ENCODE measurements around the gene TNRC6C.
"Not testable (repeated sequence)": the region's sequence is repeated elsewhere in the genome, so short reads cannot be mapped to it uniquely, and the experiment has no call there.

Gene TNRC6C

DNA sequence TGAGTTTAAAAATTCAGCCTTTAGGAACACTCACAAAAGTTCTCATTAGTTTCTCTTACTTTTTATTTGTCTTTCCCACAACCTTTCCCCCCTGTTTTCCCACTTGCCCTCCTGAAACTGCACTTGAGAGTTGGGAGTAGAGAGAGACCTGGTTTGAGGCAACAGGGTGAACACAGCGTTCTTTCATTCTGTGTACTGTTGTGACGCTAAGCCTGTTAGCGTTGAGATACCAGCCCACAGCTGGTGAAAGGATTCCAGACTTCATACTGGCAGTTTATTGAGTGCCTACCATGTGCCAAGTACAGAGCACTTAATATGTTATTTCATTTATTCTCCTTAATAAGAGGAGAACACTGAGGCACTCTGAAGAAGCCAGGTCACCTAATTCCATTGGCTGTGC is 10.3 kb downstream of the TNRC6C start:
- DNase-seq = no peak

DNA sequence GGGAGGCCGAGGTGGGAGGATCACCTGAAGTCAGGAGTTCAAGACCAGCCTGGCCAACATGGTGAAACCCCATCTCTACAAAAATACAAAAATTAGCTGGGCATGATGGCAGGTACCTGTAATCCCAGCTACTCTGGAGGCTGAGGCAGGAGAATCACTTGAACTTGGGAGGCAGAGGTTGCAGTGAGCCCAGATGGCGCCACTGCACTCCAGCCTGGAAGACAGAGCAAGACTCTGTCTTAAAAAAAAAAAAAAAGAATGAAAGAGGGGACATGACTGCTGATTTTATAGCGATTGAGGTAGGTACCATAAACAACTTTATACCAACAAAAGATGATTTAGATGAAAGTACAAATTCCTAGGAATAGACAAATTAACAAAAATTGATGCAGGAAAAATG is 13.8 kb downstream of the TNRC6C start:
- not testable (repeated sequence) for DNase-seq

DNA sequence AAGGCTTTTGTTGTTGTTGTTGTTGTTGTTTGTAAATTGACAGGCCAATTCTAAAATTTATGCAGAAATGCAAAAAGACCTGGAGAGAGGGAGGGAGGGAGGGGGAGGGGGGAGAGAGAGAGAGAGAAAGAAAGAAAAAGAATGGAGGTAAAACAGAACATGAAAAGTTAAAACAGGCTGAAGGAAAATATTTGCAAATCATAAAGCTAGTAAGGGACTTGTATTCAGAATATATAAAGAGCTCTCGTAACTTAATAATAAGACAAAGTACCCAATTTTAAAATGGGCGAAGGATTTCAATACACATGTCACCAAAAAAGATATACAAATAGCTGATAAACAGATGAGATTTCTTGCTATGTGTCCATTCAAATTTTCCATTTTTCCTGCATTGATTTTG is 15.4 kb downstream of the TNRC6C start:
- no peak for DNase-seq

DNA sequence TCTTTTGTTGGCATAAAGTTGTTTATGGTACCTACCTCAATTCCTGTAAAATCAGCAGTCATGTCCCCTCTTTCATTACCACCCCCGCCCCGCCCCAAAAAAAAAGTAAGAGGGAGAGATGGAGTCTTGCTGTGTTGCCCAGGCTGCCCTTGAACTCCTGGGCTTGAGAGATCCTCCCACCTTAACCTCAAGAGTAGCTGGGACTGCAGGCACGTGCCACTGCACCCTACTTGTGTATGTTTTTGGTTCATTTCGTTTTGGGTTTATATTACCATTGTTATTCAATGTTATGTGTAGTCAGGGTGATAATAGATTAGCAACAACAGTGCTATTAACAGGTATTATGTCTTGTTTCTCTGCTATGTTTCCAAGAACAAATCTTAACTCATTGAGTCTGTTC is 15.9 kb downstream of the TNRC6C start:
- DNase-seq = no peak

DNA sequence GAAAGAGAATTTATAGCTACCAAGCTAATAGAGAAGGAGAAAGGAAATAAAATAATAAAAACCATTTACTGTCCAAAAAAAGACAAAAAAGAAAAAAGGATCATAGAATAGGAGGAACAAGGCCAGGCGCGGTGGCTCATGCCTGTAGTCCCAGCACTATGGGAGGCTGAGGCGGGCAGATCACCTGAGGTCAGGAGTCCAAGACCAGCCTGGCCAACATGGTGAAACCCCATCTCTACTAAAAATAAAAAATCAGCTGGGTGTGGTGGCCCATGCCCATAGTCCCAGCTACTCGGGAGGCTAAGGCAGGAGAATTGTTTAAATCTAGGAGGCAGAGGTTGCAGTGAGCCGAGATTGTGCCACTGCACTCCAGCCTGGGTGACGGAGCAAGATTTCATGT is 23.9 kb downstream of the TNRC6C start:
- DNase-seq = not testable (repeated sequence)

DNA sequence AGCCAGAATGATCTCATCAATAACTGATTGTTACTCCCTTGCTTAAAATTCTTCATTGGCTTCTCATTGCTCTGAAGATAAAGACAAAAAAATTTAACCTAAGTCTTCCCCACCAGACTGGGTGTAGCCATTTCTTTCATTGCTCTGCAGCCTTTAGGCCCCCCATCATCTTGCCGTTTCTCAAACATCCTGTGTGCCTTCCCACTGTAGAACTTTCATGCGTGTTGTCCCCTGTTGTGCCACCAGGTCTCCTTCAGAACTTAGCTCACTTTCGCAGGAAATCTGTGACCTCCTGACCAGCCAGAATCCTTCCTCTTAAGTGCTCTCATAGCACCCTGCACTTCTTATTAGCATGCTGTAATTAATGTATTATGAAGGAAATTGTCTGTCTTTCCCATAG is 31.8 kb downstream of the TNRC6C start:
- DNase-seq = no peak

DNA sequence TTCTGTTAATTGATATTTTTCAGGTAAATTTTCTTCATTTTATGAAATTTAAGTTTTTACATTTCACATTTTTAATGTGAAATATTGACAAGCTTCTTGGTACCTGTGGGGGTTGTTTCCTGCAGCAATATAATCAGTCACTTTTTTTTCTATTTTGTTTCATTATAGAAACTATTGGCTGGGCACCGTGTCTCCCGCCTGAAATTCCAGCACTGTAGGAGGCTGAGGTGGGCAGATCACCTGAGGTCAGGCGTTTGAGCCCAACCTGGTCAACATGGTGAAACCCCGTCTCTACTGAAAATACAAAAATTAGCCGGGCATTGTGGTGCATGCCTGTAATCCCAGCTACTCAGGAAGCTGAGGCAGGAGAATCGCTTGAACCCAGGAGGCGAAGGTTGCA is 35.2 kb downstream of the TNRC6C start:
- DNase-seq = not testable (repeated sequence)

DNA sequence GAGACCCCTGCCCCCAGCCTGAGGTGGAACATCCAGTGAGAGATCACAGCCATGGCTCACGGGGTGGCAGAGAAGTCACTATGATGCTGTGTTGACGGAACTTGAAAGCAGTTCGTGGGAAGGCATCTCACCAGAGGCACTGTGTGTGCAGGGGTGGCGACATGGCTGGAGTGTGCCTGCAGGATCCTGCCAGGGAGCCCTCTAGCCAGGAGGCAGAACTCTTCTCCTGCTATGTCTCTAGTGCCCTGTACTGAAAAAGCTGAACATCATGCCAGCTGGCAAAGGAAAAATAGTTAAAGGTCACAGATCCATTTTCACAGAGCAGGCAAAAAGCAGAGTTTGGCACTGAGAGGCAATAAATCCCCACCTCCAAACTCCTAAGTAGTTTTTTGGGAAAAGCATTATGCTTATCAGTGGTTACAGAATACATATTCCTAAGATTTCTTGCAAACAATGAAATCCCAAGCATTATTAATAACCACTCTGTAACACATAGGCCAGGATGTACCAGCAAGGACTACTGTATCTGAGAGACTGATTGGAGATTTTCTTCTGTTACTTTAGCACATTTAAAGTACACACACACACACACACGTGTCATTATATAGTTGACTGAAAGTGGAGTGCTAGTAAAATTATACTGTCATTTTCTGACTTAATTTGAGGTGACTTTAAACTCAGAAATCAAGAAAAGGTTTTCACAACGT is 36.8 kb downstream of the TNRC6C start:
- DNase-seq = no peak

DNA sequence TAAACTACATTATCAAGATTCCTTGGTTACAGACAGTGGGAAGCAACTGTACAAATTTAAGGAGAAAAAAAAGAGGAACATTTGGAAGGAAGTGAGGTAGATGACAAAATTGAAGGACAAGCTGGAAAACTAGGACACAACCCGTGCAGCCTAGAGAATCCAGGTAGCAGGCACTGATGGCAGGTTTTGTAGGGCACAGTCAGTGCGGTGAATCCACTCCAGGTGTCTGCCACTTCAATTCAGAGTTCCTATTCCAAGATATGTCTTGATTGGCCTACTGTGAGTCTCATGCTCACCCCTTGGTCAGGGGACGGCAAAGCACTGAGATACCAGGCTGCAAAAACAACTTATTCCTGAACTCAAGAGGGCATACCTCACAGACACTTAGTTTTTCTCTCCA is 37.8 kb downstream of the TNRC6C start:
- DNase-seq = no peak

DNA sequence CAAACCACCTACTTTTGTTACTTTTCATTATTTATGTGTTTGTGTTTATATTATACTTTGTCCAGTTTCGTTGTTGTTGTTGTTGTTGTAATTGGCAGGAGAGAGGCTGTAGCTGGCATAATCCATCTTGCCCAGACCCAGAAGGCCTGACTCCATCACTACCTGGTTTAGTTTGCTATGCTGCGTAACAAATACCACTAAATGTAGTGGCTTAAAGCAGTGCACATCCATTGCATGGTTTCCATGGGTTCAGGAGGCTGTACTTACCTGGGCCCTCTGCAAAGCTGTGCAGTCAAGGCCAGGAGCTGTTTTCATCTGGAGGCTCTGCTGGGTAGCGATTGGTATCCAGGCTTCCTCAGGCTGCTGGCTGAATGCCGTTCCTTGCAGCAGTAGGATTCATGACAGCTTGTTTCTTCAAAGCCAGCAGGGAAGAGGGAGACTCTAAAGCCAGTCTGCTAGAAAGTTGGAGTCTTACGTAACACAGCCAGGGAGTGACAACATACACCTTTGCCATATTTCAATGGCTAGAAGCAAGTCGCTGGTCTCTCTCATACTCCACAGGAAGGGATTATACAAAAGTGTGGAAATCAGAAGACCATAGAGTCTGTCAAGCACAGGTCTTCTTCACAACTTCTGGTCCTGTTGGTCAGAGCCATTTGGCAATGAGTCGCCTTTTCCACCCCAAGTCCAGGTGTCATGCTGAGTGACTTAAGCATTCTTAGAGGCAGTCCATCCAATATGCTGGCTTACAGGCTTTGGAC is 41.1 kb downstream of the TNRC6C start:
- no peak for DNase-seq

DNA sequence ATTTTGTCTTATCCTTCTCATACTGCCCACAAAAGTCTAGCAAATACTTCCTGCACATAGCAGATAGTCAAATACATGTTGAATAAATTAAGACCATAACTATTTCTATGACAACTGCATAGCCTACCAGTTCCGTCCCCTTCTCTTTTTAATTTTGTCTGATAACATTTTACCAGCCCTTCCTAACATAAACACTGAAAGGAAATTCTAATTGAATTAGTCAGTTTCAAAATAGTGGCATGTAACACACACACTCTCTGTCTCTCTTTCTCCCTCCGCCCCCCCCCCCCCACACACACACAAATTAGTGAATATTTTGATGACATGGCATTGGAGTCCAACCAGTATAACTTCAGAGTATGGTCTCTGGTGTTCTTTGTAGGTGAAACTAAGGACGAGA is 41.8 kb downstream of the TNRC6C start:
- no peak for DNase-seq

DNA sequence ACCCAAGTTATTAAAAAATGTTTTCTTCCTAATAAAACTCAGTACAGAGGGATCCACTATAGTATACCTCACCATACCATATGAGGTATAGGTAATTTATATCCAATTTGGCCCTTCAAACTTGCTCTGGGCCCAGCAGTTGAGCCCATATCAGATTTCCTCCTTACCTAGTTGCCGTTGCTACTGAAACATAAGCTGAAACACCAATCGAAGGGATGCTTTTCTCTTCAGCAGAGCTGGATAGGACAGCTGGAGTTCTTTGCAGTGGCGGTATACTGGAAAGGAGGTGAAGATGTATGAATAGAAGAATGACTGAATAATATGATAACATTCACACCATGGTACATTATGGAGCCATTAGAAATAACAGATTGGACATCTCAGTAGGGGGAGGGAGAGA is 42.7 kb downstream of the TNRC6C start:
- DNase-seq = peak; percentile 53

DNA sequence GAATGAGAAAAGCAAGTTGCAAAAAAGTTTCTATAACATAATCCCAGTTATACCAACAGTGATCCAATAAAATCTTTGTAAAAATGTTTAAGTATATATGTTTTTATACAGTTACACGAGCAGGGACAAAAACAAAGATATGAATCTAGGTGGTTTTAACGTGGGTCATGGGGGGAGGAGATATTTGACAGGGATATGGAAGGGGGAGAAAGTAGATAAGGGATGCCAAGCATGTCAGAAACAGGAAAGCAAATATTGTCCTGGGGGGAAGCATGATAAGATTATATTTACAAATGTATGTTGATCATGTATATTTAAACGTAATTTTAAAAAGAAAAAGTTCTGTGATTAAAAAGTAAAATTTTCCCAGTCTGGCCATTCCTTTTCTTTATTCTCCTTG is 43.1 kb downstream of the TNRC6C start:
- DNase-seq = no peak

DNA sequence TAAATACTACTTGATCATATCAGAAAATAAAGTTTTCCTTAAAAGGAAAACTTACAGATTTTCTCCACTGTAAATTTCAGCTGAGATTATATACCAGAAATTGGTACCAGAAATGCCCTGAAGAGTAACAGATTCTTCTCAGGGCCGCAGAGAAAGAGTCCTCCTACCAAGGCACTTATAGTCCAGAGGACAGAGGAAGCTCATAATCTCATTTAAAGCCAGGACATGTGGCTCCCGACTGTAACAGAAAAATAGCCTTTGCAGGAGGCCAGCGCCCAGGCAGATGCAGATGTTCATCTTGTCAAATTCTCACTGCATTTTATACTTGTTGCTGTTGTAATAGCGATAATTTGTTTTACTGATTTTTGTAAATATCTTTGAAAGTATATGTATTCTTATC is 43.7 kb downstream of the TNRC6C start:
- no peak for DNase-seq

DNA sequence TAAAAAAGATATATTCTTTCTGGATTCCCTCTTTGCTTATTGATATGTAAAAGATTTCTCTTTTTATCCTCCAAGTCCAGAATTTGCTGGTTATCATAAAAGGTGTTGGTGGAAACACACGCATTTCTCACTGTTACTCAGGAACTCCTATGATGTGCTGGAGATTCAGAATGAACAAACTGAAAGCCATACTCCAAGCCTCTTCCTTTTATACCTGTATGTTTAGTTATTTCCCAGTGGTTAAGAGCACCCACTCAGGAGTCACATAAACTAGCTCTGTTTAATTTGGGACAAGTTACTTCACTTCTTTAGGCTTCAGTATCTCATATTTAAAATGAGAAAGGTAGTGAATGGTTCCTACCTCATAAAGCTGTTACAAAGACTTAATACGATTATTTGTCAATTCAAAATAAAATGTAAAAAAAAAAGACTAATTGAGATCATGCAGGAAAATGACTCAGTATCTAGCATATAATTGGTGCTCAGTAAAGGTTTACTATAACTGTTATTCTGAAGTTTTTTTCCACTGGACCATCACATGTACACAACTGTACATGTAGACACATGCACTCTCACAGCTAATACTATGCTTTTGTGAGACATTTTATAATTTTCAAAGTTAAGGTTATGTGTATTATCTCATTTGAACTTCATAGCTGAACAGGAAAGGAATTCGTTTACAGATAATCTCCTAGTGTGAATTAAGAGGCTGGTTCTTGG is 47.1 kb downstream of the TNRC6C start:
- no peak for DNase-seq

DNA sequence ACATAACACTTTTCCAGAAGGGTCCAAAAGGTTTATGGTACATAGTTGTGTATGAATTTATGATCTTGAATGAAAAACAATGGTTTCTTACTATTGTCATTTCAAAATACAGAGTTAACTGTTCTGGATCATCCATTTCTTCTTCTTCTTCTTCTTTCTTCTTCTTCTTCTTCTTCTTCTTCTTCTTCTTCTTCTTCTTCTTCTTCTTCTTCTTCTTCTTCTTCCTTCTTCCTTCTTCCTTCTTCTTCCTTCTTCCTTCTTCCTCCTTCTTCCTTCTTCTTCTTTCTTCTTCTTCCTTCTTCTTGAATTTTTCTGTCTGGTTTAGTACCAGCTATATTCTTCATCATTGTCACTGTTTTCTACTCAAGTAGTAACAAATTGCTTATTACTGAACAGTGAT is 47.8 kb downstream of the TNRC6C start:
- no peak for DNase-seq

DNA sequence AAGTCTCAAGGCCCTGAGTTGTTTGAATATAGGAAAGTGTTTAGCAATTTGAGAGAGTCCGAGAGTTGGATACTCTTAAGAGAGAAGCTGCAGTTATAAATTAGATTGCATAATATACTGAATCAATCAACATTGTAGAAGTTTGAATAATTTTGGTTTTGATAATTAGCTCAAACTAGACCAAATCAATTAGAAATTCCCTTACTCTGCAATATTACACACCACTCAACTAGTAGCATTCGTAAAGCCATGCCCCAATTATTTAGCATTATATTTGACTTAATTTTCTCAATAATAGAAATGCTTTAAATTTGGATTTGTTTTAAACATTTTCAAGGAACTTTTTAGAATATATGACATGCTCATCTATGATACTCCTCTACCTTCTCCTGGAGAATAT is 49.1 kb downstream of the TNRC6C start:
- no peak for DNase-seq

DNA sequence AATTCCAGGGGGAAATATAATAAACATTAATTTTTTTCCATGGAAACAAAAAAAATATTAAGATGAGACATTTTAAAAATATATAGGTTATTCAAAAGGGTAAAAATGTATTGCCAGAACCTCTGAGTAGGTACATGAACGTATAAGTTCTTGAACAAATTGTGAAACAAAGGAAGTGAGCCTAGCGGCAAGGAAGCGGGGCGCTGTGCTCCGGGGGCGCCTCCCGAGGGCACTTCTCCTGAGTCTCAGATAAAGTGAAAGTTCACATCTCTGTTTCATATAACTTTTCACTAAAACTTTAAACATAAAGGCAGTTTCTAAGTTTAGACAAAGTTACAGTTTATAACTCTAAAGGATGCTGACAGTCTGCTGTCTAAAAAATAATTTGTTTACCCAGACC is 52.3 kb downstream of the TNRC6C start:
- DNase-seq = no peak

DNA sequence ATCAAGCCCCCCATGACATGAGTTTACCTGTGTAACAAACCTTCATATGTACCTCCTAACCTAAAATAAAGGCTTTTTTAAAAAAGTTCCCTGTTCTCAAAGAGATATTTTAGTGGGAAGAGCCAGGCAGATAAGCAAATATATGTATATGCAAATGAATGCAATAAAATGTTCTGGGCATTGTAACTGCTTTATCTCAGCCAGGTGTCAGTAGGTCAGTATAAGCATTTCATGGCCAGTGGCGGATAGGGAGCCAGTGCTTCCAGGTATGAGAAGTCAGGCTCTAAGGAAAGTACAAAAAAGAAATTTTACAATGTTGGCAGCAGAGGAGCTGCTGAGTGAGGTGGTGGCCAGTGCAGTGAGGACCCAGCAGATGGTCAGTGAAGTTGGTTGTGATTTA is 53.9 kb downstream of the TNRC6C start:
- no peak for DNase-seq

DNA sequence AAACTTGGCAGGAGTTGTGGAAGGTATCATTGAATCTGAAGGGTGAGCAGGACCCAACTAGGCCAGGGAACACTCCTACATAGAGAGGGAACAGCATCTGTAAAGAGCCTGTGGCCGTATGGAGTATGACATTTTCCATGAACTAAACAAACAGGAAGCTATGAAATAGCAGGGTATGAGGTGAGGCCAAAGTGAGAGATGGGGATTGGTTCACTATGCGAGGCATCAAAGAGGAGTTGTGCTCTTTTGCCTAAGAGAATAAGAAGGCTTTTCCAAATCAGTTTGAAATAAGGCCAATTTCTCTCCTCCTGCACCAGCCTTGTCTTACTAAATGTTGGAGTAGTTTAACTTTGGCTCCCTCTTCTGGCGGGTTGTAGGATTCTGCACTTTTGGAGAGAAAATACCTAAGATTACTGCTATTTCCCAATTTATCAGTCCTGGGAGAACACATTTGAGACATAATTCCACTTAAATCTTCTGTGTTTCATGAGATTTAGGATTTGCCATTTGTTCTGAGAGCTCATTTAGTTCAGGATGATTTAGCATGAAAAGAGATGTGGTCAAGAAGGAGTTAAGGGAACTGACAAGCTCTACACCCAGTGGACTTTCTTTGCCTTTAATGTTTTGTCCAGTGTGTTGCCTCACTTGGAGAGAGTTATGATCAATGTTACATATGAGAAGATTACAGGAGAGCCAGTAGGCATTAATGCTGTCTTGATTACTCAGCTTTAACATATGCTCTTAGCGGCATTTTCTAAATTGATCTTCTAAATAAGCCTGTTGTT is 55.4 kb downstream of the TNRC6C start:
- DNase-seq = peak; percentile 34

DNA sequence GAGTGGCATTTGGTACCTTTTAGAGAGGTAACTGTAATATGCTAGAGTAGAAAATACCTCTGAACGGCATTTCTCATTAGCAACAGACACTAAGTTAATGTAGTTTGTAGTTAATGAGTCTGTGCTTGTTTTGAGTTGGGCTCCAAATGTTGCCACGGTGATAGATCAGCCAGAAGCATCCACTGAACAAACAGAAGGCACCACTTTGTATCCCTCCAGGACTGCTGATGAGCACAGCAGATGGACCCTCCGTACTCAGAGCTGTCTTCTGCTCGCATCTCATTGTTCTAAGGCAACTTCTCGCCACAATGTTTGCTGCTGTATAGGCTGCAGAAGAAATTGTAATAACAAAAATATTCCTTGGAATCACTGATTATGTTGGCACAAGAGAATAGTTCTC is 56.1 kb downstream of the TNRC6C start:
- peak; percentile 37 for DNase-seq

DNA sequence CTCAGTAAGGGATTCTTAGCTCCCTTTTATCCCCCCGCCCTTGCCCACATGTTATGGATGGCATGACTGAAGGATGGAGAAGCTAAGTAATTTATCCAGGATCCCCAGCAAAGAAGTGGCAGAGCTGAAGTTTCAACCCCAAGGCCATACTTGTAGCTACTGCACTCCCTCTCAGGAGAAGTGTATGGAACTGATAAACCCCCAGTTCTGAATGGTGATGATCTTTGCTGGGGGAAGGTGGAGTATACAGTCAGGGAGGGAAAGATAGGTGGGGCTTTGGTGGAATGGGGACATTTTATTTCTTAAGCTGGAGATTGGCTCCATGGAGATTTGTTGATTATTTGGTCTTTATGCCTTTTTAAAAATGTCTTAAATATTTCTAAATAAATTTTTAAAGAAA is 58.3 kb downstream of the TNRC6C start:
- DNase-seq = no peak

DNA sequence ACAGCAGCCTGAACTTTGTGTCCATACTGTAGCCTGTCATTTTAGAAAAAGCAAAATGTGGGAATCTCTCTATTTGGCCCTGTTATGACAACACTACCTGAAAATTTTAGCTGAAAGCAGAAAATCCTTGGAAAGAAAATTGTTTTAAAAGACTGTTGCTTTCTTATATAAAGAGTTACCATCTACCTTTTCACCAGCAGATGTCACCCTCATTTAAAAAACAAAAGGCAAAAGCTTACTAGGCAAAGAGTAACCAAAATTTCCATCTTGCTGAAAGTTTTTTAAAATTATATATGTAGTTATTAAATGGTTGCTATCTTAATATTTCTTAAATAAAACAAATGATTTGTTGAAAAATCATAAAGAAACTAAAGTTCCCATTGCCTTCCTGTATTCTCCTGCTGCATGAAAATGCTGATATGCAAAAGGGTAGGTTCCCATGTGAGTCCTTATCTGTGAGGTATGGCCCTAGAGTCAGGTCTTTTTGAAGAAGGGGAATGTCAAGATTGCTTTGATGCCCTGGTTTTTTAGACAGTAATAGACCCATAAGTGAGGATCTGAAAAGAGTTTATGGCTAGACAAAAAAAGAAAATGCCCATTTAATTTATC is 61.0 kb downstream of the TNRC6C start:
- DNase-seq = no peak

Data from NCI-H2171 (cell line).